Stimulated activated CD4-positive, alpha-beta T cell treated with anti-CD3 and anti-CD28 coated beads, TNF-alpha, amount 100 ng/mL, for 48 hours (primary cell): Measurements from ENCODE around the gene GRK3.

Source experiments
- DNase-seq, 3 donors: peaks; one replicate each; pipeline ENCODE4 v3.0.0-alpha.2; 2020; ENCODE audit warnings: low read depth in 3 of 3

The GRK3 gene

DNA sequence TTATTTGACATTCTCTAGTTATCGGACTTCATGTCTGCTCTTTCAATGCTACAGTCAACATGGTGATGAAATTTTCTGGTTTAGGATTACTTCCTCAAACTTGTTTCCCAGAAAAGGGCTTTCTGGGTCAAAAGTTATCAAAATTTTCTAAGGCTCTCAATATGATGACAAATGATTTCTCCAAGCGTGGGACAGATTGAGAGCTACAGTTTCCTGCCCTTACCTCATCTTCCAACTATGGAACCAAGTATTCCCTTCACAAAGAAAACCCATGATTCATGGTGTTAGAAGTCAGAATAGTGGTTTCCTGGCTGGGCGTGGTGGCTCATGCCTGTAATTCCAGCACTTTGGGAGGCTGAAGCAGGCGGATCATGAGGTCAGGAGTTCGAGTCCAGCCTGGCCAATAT lies 195.4 kb downstream of the GRK3 start:
- no peak for DNase-seq

DNA sequence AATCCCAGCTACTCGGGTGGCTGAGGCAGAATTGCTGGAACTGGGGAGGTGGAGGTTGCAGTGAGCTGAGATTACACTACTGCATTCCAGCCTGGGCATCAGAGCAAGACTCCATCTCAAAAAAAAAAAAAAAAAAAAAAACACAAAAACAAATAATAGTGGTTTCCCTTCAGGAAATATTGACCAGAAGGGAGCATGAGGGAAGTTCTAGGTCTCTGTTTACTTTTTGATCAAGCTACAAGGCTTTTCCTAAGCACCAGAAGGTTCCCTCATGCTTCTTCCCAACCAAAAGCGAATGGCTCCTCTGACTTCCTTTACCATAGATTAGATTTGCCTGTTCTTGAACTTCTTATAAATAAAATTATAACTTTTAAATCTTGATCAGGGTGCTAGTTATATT lies 195.8 kb downstream of the GRK3 start:
- no peak for DNase-seq

DNA sequence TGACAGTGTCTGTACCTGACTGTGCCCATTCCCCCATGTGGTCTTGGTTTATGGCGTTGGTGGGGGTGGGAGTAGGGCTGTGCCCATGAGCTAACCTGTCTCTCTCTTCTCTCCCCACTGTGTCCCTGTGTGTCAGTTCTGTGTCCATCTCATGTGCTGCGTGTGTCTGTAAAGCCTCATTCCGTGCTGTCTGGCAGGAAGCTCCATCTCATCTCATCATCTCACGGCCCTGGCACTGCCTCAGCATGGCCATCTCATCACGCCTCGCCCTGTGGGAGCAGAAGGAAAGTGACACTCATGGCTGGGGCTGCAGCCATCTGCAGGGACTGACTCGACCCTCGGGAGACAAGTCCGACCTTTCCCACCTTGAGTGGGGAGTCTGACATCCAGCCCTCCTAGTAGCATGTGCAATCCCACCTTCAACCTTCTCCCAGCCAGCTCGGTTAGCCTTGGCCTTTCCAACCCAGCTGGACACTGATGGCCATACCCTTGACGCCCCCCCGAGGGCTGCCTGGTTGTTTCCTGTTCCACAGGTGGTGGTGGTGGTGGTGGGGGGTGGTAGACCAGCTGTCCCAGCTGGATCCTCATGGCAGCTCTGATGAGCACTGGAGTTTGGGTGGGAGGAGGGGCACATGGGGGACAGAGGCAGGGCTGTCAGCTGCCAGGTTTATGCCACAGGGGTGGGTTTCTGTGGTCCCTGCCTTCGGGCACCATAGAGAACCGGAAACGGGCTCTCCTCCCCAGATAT lies 196.5 kb downstream of the GRK3 start:
- DNase-seq, result no peak

- no peak for DNase-seq
Observed at GRCh38 chr22:25762147-25762546, 197.7 kb downstream of the GRK3 start.

DNA sequence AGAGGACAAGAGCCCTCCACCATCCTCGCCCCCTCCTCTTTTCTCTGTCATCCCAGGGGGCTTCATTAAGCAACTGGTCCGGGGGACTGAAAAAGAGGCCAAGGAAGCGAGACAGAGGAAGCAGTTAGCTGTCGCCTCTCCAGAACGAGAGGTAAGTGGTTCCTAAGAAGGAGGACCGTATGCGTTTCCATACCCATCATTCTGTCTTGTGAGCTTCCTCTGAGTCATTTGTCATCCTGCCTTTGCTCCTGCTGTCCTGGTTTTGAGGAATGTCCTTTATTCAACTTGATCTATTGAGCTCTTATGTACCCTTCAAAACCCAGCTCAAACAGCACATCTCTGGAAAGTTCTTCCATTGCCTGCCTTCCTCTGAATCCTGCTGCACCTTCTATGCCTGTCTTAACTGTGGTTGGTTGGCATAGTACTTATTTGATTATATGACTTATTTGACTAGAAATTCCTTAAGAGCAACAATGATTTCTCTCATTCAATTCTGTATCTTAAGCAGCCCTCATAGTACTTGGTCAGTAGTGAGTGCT lies 198.8 kb downstream of the GRK3 start:
- DNase-seq, result no peak

- no peak for DNase-seq
Observed at GRCh38 chr22:25764270-25765015, 200.0 kb downstream of the GRK3 start.

DNA sequence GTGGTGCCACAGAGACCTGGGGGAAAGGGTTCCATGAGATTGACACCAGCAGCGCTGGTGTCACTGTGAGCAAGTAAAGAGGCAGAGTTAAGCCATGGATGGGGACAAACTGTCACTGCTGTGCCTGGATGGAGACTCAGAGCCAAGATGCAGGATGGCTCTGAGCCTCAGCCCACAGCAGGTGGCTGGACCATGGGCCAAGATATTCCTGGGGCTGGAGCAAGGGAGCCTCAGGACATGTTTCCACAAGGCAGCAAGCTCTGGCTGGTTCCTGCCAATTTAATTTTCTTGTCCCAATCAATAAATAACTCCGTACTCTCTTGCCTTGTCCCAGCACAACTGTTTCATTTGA lies 200.5 kb downstream of the GRK3 start:
- DNase-seq, result no peak

DNA sequence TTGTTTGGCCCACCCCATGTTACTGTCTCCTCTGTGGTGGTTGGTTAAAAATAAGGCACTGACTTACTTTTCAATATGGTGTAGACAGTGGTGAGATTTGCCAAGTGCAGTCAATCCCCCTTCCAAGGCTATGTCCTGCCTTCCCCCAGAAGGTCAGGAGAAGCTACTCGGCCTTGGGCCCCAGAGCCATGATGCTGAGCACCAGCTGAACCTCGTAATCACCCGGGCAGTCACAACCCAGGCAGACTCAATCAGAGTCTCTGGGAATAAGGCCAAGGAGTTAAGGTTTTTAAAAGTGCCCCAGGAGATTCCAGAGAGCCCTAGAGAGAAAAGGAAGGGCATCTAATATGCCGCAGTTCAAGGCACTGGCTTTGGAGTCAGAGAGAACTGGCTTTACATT lies 201.3 kb downstream of the GRK3 start:
- DNase-seq, result no peak

DNA sequence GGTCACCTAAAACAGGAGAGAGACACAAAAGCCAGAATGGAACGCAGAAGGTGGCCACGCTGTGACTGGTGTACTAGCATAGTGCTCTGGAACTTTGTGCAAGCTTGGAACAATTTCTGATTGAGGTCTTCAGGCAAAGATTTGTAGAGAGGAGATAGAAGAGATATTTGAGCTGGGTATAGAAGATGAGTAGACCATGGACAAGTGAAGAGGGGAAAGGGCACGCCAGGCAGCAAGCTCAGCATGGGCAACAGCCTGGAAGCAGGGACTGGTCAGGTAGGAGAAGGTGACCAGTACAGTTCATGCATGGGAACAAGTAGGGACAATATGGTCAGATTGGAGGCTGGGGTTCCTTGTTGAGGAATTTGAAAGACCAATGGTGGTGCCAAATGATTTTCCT lies 201.9 kb downstream of the GRK3 start:
- no peak for DNase-seq

DNA sequence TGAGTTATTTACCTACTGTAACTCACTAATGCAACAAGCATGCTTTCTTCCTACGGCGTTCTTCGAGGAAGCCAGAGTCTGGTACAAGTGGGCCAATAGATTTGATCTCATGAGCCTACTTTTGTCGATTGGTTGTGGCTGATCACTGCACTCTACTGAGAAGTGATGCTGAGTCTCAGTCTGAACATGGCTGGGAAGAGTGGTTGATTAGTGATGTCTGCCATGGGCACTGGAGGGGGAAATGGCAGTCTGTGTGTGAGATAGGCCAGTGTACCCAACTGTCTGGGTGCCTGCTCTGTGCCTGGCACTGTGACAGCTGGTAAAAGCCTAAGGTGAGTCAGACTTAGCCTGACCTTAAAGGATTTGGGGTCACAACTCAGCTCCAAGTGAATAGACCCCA lies 205.9 kb downstream of the GRK3 start:
- no peak for DNase-seq

DNA sequence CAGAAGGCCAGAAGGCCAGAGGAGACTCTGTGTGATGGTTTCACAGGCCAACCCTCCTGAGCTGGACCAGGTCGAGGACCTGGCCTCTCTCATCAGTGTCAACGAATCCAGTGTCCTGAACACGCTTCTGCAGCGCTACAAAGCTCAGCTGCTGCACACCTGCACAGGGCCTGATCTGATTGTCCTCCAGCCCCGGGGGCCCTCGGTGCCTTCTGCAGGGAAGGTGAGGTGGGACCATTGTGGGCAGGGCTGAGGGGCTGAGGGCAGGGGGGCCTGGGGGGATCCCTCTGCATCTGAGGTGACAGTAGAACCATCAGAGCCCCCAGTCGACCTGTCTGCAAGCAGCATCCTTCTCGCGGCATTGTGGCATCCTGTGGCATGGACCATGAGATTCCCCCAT lies 207.8 kb downstream of the GRK3 start:
- DNase-seq, result no peak

DNA sequence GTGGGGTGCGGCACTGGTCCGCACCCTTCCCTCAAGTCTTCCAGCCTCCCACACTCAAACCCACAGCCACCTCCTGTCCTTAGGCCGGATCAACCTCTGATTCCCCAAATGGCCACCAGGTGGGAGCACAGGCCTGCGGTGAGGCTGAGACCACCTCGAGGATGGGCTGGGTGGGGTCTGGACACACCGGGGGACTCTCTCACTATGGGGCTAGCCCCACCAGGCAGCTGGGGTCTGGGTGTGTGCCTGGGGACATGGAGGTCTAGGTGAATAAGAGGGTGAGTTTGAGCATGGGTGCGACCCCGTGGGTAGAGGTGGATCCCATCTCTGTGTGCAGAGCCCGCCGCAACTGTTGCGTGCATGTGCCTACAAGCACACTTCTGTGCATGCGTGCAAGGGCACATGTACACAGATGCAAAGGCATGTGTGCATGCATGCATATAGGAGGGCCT lies 210.1 kb downstream of the GRK3 start:
- no peak for DNase-seq

GRCh38 chr22:25775531-25775930 lies 211.1 kb downstream of the GRK3 start:
- no peak for DNase-seq

DNA sequence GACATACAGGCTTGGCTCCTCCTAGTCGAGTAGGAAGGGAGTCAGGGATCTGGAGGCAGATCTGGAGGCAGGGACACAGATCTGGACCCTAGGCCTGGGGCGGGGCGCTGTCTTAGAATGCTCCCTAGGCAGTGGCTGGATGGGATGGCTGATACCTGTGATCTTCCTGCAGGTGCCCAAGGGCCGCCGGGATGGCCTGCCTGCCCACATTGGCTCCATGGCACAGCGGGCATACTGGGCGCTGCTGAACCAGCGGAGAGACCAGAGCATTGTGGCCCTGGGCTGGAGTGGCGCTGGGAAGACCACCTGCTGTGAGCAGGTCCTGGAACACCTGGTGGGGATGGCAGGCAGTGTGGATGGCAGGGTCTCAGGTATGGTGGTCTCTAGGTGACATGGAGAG lies 212.9 kb downstream of the GRK3 start:
- DNase-seq, result no peak

DNA sequence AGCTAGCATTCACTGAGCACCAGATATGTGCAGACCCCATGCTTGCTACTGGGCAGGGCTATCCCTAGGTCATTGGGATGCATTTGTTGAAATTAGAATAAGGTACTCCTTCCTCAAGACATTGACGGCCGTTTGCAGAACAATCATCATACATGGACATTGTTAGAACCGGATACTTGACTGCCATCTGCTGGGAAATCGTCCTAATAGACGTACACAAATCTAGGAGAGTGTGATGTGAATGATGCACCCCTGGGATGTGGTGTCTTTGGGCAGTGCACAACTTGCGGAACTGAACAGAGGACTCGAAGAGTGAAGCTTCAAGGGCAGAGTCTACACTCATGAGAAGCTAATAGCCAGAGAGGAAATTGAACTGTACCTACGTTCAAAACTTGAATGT lies 213.4 kb downstream of the GRK3 start:
- no peak for DNase-seq
